ENCODE measurements around the gene KCNN2. TPM values are rescaled to one million over a fixed set of nuclear protein-coding genes. Genes with fewer than 3 reads are reported as not detected.

Gene KCNN2
- total and polyA plus RNA-seq, 2 of the 4 experiments (the other 2 are of a cell fraction), result 2.2 to 8.8 TPM

DNA sequence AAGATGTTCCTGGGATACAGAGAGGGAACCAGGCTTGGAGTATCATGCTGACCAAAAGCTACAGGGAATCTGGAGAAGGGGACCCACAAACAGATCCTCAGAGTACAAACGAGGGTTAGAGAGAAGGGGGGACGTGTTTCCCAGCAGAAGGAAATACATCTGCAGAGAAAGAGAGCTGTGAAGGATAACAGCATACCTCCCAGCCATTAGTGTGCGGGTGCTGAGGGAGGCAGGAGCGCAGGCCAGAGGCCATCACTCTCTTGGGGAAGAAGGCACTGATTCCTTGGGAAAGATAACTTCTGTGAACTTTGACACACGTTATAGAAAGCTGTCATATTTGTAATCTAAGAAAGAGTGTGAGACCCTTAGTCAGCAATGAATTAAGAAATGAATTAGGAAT, 96.9 kb downstream of the KCNN2 start:
- CTCF ChIA-PET, result interaction anchor here (1.1 kb wide), 1 partner anchor 103 kb away, joined by 3 read pairs; no protein-coding TSS in a partner anchor
- dilution Hi-C loops (cut with HindIII; ENCODE audit: low sequenced_read_pairs, unreplicated experiment), result no loop called here
- TF ChIP-seq, protein P1, sequence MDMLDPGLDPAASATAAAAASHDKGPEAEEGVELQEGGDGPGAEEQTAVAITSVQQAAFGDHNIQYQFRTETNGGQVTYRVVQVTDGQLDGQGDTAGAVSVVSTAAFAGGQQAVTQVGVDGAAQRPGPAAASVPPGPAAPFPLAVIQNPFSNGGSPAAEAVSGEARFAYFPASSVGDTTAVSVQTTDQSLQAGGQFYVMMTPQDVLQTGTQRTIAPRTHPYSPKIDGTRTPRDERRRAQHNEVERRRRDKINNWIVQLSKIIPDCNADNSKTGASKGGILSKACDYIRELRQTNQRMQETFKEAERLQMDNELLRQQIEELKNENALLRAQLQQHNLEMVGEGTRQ (IDR thresholded peaks at IDR 0.05; ENCODE audit: low read depth, low read length), result no peak
- TF ChIP-seq POLR2A (IDR thresholded peaks at IDR 0.05; ENCODE audit: low read depth, low read length) (no peak), CHD1 (IDR thresholded peaks at IDR 0.05; ENCODE audit: low read depth, low read length) (no peak), SMC3 (IDR thresholded peaks at IDR 0.05; ENCODE audit: low read depth, low read length) (no peak), RAD21 (IDR thresholded peaks at IDR 0.05; ENCODE audit: low read length) (no peak)

More for the DNA sequence above, 96.9 kb downstream of the KCNN2 start:
- H3K9me3 ChIP-seq (ENCODE audit: control insufficient read depth, insufficient read depth, low read length), result no peaks in the 10 kb centered on the region
- H2AK5ac ChIP-seq (ENCODE audit: low read depth, low read length), result no peak overlapping the region
- H3K18ac ChIP-seq (ENCODE audit: low read depth, low read length), result no peak overlapping the region
- DNase-seq (no peak), ATAC-seq (ENCODE audit: low read depth) (no peak)
- H2BK15ac ChIP-seq (ENCODE audit: low read depth, low read length), result no peak overlapping the region
- no peaks in the 10 kb centered on the region for H3K4me1 ChIP-seq (ENCODE audit: control insufficient read depth, insufficient read depth, low read length)
- no peak overlapping the region for H4K8ac ChIP-seq (ENCODE audit: low read depth in 2 of 2, low read length in 2 of 2)
- H3K56ac ChIP-seq (ENCODE audit: extremely low read depth, insufficient read depth, low read length), result no peak overlapping the region
- H2BK20ac ChIP-seq (ENCODE audit: low read depth, low read length), result no peak overlapping the region
- no peaks in the 10 kb centered on the region for H3K36me3 ChIP-seq (ENCODE audit: control insufficient read depth, insufficient read depth, low read length)
- H2BK5ac ChIP-seq (ENCODE audit: low read depth, low read length, poor library complexity, severe bottlenecking), result no peak overlapping the region
- POLR2A ChIA-PET (ENCODE audit: unreplicated experiment), result no interaction called here
- in situ Hi-C loops (cut with MboI; ENCODE audit: low sequenced_read_pairs), result no loop called here
- no TSS peak for BruUV-seq (replicated peaks)
- no peaks in the 10 kb centered on the region for H3K79me1 ChIP-seq (ENCODE audit: low read depth in 1 of 2, low read length in 2 of 2)
- no peak overlapping the region for H3K14ac ChIP-seq (replicated peaks; ENCODE audit: low read depth, low read length)
- H3K4me2 ChIP-seq (ENCODE audit: low read depth, low read length), result no peak overlapping the region
- H2AK9ac ChIP-seq (replicated peaks; ENCODE audit: low read depth, low read length, poor library complexity), result no peak overlapping the region
- H3K9me1 ChIP-seq (ENCODE audit: insufficient read depth, low read length), result no peaks in the 10 kb centered on the region
- H4K91ac ChIP-seq (ENCODE audit: insufficient read depth, low read depth, low read length), result no peak overlapping the region
- H3K27ac ChIP-seq (ENCODE audit: insufficient read depth, low read length), result no peak overlapping the region
- H2AFZ ChIP-seq (replicated peaks; ENCODE audit: low read length, poor library complexity), result no peak overlapping the region
- H3K4ac ChIP-seq (ENCODE audit: low read depth, low read length), result no peak overlapping the region
- no peak overlapping the region for H2BK120ac ChIP-seq (ENCODE audit: low read depth, low read length)
- no peaks in the 10 kb centered on the region for H4K20me1 ChIP-seq (ENCODE audit: insufficient read depth, low read length)
- intact Hi-C loops (cut with micrococcal nuclease), result no loop called here
- H3K9ac ChIP-seq (ENCODE audit: low read depth, low read length), result no peak overlapping the region
- peaks cover 2% of the 10 kb centered on the region; the same call in 1 of the 2 replicates for H3K27me3 ChIP-seq (ENCODE audit: control insufficient read depth, insufficient read depth, low read length)
- no peak overlapping the region for H3K23ac ChIP-seq (ENCODE audit: low read depth, low read length)
- no peak overlapping the region for H4K5ac ChIP-seq (ENCODE audit: low read depth, low read length)
- WGBS, 2 experiments (ENCODE audit: extremely low coverage in 2 of 2, insufficient read length in 1 of 2), result no CpG with 5 or more reads among the region's 5 CpGs
- H3K4me3 ChIP-seq (ENCODE audit: insufficient read depth, low read depth, low read length), result no peak overlapping the region

Measured in IMR-90 (cell line).